Heart left ventricle (tissue), 13 donors: ENCODE results near the gene S100A1.

Experiments used
- POLR2A ChIP-seq, 2 donors: fragments of 450-650 bp; IDR thresholded peaks; one replicate each; pipeline ENCODE4 v1.6.1; 2017; ENCODE audit warnings: antibody characterized with exemption in 2 of 2, mild to moderate bottlenecking in 2 of 2, moderate library complexity in 2 of 2
- TF ChIP-seq, protein P1 (sequence below), 12 donors: fragments of 200-600 bp; sonication (generic) in 4 of 12; IDR thresholded peaks; one replicate each; pipeline versions ENCODE4 v1.5.0 to v1.8.0; 2018 to 2022; ENCODE audit warnings: antibody characterized with exemption in 12 of 12, mild to moderate bottlenecking in 5 of 12
- donor health status: ischemic (EF 13 %, LVEDD 7.1; RV severe dilation, severe dysfunction).
- donor health status: DM: no; HTN: yes; CAD: no.
- donor health status: DM: no; HTN: no; CAD: no.
- donor health status: ischemic (EF 25% LVEDD 6.9; RV normal size, moderate dysfunction).
- donor health status: ischemic (EF 25% LVEDD 5.7; RV mildly dilated, moderate dysfunction).
- donor health status: ischemic (EF 35%, LVEDD 5.7; RV mildly dilated, moderate dysfunction).
- donor health status: nonischemic (EF 11% LVEDD 7.7; RV severe dilation, severe dysfunction).
- donor health status: DM: yes; HTN: yes; CAD: no.
- donor health status: PGD.
- donor health status: ischemic (EF 29% LVEDD 5.4; RV normal size, mild dysfunction).
- donor health status: nonischemic (EF 23%, LVEDD 6.1; RV moderate dilation, normal function).

DNA sequence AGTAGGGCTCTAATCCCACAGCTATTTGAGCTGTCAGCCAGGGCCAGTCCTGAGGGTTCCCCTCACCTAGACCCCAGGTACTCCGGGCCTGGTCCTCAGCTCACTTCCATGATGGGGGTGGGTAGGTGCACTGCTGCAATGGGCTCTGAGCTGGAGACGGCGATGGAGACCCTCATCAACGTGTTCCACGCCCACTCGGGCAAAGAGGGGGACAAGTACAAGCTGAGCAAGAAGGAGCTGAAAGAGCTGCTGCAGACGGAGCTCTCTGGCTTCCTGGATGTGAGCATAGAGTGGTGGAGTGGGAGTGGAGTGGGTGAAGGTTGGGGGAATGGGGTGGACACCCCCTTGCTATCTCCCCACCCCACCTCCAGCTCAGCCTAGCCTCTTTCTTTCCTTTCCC is 2.1 kb downstream of the S100A1 start:
- TF ChIP-seq, protein P1, sequence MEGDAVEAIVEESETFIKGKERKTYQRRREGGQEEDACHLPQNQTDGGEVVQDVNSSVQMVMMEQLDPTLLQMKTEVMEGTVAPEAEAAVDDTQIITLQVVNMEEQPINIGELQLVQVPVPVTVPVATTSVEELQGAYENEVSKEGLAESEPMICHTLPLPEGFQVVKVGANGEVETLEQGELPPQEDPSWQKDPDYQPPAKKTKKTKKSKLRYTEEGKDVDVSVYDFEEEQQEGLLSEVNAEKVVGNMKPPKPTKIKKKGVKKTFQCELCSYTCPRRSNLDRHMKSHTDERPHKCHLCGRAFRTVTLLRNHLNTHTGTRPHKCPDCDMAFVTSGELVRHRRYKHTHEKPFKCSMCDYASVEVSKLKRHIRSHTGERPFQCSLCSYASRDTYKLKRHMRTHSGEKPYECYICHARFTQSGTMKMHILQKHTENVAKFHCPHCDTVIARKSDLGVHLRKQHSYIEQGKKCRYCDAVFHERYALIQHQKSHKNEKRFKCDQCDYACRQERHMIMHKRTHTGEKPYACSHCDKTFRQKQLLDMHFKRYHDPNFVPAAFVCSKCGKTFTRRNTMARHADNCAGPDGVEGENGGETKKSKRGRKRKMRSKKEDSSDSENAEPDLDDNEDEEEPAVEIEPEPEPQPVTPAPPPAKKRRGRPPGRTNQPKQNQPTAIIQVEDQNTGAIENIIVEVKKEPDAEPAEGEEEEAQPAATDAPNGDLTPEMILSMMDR (IDR thresholded peaks at IDR 0.05) = no peak
- TF ChIP-seq POLR2A (IDR thresholded peaks at IDR 0.05) = no peak
